Stimulated activated naive CD8-positive, alpha-beta T cell treated with anti-CD3 and anti-CD28 coated beads, Interleukin-15, amount 100 ng/mL, for 72 hours (primary cell): ENCODE data around the gene FDPS.
"Not testable (repeated sequence)": the region's sequence is repeated elsewhere in the genome, so short reads cannot be mapped to it uniquely, and the experiment has no call there.

ENCODE experiments used
- ATAC-seq: fragments of 150-1000 bp; cut with Tn5 transposase; 2 replicates; pipeline ENCODE4 v1.10.0; 2021; ENCODE audit warnings: mild to moderate bottlenecking, moderate library complexity
- DNase-seq, 2 donors: peaks; one replicate each; pipeline ENCODE4 v3.0.0; 2021 to 2022
- H3K27ac Mint-ChIP-seq, 2 donors: one replicate each; pipeline ENCODE4 v1.8.0; 2022; ENCODE audit warnings: mild to moderate bottlenecking in 2 of 2, mixed read lengths in 2 of 2, moderate library complexity in 2 of 2
- H3K27me3 Mint-ChIP-seq: one replicate; pipeline ENCODE4 v1.8.0; 2022; ENCODE audit warnings: mixed read lengths
- H3K4me1 Mint-ChIP-seq: one replicate; pipeline ENCODE4 v1.8.0; 2022; ENCODE audit warnings: mild to moderate bottlenecking, mixed read lengths
- H3K4me3 Mint-ChIP-seq, 2 donors: one replicate each; pipeline ENCODE4 v1.8.0; 2022; ENCODE audit warnings: mild to moderate bottlenecking in 2 of 2, mixed read lengths in 2 of 2, moderate library complexity in 1 of 2
- H3K9me3 Mint-ChIP-seq, 2 donors: one replicate each; pipeline ENCODE4 v1.8.0; 2022; ENCODE audit warnings: mixed read lengths in 2 of 2

The FDPS gene

GRCh38 chr1:155321639-155322503 is 13.2 kb downstream of the FDPS start:
- Mint-ChIP-seq H3K27ac (peak overlapping the region in 1 of 2 donors; percentile 23), H3K4me1 (peaks cover 63% of the 10 kb centered on the region), H3K27me3 (no peaks in the 10 kb centered on the region), H3K9me3 (no peaks in the 10 kb centered on the region), H3K4me3 (peak overlapping the region; percentile 73 to 90)
- DNase-seq, result peak; percentile 23
- ATAC-seq, result no peak

DNA sequence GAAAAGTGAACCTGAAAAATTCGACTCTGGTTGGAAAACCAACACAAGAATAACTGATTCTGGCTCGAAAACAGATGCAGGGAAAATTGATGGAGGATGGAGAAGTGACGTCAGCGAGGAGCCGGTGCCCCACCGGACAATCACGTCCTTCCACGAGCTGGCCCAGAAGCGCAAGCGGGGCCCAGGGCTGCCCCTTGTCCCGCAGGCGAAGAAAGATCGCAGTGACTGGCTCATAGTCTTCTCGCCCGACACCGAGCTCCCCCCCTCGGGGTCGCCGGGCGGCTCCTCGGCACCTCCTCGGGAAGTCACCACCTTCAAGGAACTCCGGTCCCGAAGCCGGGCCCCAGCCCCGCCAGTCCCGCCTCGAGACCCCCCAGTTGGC is 13.9 kb downstream of the FDPS start:
- Mint-ChIP-seq H3K4me1 (peaks cover 63% of the 10 kb centered on the region), H3K9me3 (no peaks in the 10 kb centered on the region), H3K27ac (no peak overlapping the region), H3K4me3 (peak overlapping the region; percentile 73 to 90), H3K27me3 (no peaks in the 10 kb centered on the region)
- DNase-seq (peak in 1 of 2 donors; percentile 42), ATAC-seq (no peak)

DNA sequence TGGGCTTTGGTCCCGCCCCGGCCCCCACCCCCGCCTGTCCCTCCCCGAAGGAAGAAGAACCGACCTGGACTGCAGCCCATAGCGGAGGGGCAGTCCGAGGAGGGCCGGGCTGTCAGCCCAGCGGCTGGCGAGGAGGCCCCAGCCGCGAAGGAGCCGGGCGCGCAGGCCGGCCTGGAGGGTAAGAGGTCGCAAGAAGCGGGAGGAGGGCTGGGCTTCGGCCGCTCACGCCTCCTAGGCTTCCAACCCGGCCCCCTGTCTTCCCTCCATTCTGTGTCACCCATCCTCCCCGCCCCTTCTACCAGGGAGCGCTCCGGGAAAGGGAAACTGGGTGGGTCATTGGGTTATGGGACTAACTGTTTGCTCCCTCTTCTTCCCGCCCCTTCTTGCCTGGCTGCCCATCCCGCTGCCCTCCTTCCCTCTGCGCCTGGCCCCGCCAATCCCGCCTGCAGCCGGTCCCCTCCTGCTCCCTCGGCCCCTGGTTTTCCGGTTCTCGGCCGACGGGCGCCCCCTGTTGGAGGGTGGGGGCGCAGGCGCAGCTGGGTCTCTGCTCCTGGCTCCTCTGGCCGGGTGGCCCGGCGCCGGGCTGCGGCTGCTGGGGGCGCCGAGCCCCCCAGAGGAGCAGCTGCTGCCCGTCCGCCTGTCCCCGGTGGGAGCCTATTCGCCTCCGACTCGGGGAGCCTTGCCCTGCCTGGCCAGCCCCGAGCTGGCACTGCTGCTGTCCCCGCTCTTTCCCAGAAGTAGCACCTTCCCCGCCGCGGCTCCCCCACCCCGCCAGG is 14.5 kb downstream of the FDPS start:
- H3K4me3 Mint-ChIP-seq, result peak overlapping the region; percentile 90
- peaks cover 67% of the 10 kb centered on the region for H3K4me1 Mint-ChIP-seq
- H3K27ac Mint-ChIP-seq, result peak overlapping the region in 1 of 2 donors; percentile 23
- H3K9me3 Mint-ChIP-seq, result no peaks in the 10 kb centered on the region
- ATAC-seq (peak; percentile 69), DNase-seq (peak; percentile 88 to 91)
- no peaks in the 10 kb centered on the region for H3K27me3 Mint-ChIP-seq

- Mint-ChIP-seq H3K9me3 (no peaks in the 10 kb centered on the region), H3K4me3 (peak overlapping the region; percentile 90), H3K27me3 (no peaks in the 10 kb centered on the region), H3K27ac (peak overlapping the region; percentile 89 to 91), H3K4me1 (peaks cover 69% of the 10 kb centered on the region)
- ATAC-seq (peak; percentile 70), DNase-seq (peak; percentile 78 to 81)
Observed at GRCh38 chr1:155323729-155324036, 15.0 kb downstream of the FDPS start.

DNA sequence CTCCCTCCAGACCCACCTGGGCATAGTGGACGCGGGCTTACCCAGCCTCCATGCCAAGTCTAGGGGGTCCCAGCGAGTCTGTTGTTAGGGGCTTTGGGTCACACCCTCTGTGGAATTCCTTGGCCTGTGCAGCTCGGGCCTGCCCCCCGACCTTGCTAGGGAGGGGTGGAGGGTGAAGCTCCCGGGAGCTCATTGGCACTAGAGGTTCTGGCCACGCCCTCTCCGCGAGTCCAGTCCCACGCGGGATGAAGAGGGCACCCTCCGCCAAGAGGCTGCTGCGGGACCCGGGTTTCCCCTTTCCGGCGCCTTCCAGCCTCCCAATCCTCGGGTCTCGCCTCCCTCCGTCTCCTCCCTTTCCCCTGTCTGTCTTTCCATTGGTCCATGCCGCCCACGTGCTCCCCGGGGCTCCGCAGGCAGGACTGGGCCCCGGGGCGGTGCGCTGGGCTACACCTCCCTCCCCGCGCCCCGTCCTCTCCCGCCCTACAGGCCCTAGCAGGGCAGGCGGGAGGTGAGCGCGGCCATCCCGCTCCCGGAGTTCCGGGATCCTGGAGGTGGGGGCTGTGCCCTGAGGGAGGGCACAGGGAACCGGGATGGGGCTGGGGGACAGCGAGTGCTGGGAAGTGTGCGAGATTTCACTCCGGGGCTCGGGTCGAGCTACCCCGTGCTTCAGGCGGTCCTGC is 15.5 kb downstream of the FDPS start:
- Mint-ChIP-seq H3K9me3 (no peaks in the 10 kb centered on the region), H3K4me1 (peaks cover 64% of the 10 kb centered on the region), H3K27me3 (no peaks in the 10 kb centered on the region), H3K4me3 (peak overlapping the region; percentile 90), H3K27ac (peak overlapping the region; percentile 89 to 91)
- ATAC-seq (peak; percentile 84), DNase-seq (peak; percentile 89 to 92)

GRCh38 chr1:155324717-155325602 is 16.3 kb downstream of the FDPS start:
- Mint-ChIP-seq H3K9me3 (no peaks in the 10 kb centered on the region), H3K27ac (peak overlapping the region in 1 of 2 donors; percentile 92), H3K4me1 (peaks cover 56% of the 10 kb centered on the region), H3K4me3 (peak overlapping the region; percentile 90), H3K27me3 (no peaks in the 10 kb centered on the region)
- ATAC-seq (no peak), DNase-seq (peak in 1 of 2 donors; percentile 19)

DNA sequence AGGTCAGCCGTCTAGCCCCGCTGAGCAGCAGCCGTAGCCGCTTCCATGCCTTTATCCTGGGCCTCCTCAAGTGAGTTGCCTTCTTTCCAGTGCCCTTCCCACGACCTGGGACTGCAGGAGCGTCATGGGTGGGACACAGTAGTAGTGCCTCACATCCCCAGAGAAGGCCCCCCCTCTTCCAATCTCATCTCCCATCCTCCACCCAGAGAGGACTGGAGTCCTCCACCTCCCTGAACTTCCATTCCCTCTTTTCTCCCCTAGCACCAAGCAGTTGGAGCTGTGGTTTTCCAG is 16.9 kb downstream of the FDPS start:
- H3K4me3 Mint-ChIP-seq, result peak overlapping the region; percentile 37 to 90
- ATAC-seq (no peak), DNase-seq (no peak)
- H3K27ac Mint-ChIP-seq, result no peak overlapping the region
- H3K27me3 Mint-ChIP-seq, result no peaks in the 10 kb centered on the region
- peaks cover 51% of the 10 kb centered on the region for H3K4me1 Mint-ChIP-seq
- H3K9me3 Mint-ChIP-seq, result no peaks in the 10 kb centered on the region

DNA sequence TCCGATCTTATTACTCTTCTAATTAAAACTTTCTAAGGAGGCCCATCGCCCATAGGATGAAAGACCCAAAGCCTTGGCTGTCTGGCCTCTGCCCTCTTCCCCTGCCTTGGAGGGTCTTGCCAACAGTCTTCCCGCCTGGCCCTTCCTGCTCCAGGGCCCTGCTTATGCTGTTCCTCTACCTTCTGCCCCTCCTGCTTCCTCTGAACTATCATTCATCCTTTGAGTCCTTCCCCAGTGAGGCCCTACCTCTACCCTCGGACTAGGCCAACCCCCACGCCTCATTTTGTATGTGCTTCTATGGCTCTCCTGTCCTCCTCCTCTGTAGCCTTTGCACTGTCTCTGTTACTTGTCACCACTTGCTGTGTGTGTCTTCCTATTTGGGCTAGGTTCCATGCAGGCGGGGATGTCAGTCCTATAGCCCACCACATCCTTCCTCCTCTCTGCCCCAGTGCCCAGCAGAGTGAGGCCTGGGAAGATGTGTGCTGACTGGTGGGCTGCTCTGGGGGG is 17.4 kb downstream of the FDPS start:
- no peak for DNase-seq
- Mint-ChIP-seq H3K27me3 (no peaks in the 10 kb centered on the region), H3K4me3 (peak overlapping the region; percentile 37 to 45), H3K4me1 (peaks cover 45% of the 10 kb centered on the region), H3K9me3 (no peaks in the 10 kb centered on the region), H3K27ac (no peak overlapping the region)
- ATAC-seq, result no peak

DNA sequence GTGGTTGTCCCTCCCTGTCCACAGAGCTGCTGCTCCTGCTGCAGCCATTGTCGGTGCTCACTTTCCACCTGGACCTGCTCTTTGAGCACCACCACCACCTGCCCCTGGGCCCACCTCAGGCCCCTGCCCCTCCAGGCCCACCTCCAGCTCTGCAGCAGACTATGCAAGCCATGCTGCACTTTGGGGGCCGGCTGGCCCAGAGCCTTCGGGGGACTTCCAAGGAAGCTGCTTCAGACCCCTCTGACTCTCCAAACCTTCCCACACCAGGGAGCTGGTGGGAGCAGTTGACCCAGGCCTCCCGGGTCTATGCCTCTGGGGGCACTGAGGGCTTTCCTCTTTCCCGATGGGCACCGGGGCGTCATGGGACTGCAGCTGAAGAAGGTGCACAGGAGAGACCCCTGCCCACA is 18.0 kb downstream of the FDPS start:
- no peaks in the 10 kb centered on the region for H3K9me3 Mint-ChIP-seq
- no peaks in the 10 kb centered on the region for H3K27me3 Mint-ChIP-seq
- no peak for DNase-seq
- ATAC-seq, result no peak
- no peak overlapping the region for H3K4me3 Mint-ChIP-seq
- peak overlapping the region in 1 of 2 donors; percentile 68 for H3K27ac Mint-ChIP-seq
- peaks cover 40% of the 10 kb centered on the region for H3K4me1 Mint-ChIP-seq

DNA sequence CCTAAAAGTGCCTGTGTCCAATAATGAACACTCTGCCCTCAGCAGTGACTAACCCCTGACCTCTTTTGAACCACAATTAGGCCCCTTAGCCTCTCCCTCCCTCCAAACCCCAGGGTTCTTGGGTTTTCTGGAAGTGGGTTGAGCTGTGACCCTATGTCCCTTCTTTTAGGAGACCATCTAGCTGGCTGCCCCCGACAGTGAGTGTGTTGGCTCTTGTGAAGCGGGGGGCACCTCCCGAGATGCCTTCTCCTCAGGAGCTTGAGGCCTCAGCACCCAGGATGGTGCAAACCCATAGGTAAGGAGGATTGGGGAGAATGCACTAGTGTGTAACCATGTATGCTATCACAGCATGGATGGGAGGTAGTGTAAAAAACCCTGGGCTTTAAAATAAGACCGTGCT is 19.3 kb downstream of the FDPS start:
- Mint-ChIP-seq H3K27ac (peak overlapping the region in 1 of 2 donors; percentile 48), H3K4me1 (peaks cover 29% of the 10 kb centered on the region), H3K9me3 (no peaks in the 10 kb centered on the region), H3K27me3 (no peaks in the 10 kb centered on the region), H3K4me3 (no peak overlapping the region)
- DNase-seq (no peak), ATAC-seq (no peak)

DNA sequence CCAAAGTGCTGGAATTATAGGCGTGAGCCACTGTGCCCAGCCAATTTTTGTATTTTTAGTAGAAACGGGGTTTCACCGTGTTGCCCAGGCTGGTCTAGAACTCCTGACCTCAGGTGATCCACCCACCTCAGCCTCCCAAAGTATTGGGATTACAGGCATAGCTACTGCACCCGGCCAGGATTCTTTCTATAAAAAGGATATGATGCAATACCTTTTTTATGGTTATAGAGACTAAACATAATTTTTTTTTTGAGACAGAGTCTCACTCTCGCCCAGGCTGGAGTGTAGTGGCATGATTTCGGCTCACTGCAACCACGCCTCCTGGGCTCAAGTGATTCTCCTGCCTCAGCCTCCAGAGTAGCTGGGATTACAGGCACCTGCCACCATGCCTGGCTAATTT is 20.2 kb downstream of the FDPS start:
- not testable (repeated sequence) for ATAC-seq

DNA sequence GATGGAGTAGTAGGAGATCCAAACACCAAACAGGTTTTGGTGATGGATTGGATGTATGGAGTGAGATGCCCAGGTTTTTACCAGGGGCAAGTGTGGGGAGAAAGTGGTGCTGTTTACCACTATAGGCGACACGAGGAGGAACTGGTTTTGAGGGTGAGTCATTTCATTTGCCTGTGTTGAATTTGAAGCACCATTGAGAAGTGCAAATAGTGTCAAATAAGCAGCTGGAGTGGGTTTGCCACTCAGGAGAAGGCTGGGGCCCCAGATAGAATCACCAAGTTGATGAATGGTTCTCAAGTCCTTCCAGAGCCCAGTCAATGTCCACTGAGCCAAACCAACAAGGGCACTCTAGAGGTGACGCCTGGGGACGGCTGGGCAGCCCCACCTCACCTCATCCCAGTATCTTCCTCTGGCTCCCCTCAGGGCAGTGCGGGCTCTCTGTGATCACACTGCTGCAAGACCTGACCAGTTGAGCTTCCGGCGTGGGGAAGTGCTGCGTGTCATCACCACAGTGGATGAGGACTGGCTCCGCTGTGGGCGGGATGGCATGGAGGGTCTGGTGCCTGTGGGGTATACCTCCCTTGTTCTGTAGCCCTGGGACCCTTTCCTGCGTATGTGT is 21.4 kb downstream of the FDPS start:
- ATAC-seq, result no peak
- no peak overlapping the region for H3K27ac Mint-ChIP-seq
- H3K4me1 Mint-ChIP-seq, result peaks cover 24% of the 10 kb centered on the region
- H3K27me3 Mint-ChIP-seq, result no peaks in the 10 kb centered on the region
- no peak overlapping the region for H3K4me3 Mint-ChIP-seq
- no peak for DNase-seq
- H3K9me3 Mint-ChIP-seq, result no peaks in the 10 kb centered on the region

More for the DNA sequence above, 20.2 kb downstream of the FDPS start:
- H3K9me3 Mint-ChIP-seq, H3K4me3 Mint-ChIP-seq, H3K27me3 Mint-ChIP-seq, DNase-seq: not testable (repeated sequence)
- Mint-ChIP-seq H3K27ac (peak overlapping the region; percentile 46 to 82), H3K4me1 (peaks cover 29% of the 10 kb centered on the region)

DNA sequence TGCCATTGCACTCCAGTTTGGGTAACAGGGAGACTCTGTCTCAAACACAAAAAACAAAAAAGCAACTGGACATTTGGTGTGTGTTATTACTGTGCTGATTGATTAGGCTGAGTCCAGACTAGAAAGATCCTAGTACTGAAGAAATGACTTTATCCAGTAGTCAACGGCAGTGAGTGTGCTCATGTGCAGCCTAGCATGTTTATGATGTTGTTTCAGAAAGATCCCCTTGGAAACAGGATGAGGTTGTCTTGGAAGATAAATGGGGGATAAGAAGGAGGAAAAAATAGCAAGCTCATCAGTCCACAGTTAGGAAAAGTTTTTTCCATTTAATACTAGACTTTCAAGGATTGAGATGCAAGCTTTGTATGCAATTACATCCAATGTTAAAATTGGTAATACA is 26.3 kb downstream of the FDPS start:
- H3K27me3 Mint-ChIP-seq, result no peaks in the 10 kb centered on the region
- ATAC-seq, result no peak
- no peak overlapping the region for H3K27ac Mint-ChIP-seq
- DNase-seq, result no peak
- no peaks in the 10 kb centered on the region for H3K4me1 Mint-ChIP-seq
- no peaks in the 10 kb centered on the region for H3K9me3 Mint-ChIP-seq
- no peak overlapping the region for H3K4me3 Mint-ChIP-seq

- no peaks in the 10 kb centered on the region for H3K27me3 Mint-ChIP-seq
- no peak for DNase-seq
- no peak overlapping the region for H3K27ac Mint-ChIP-seq
- no peak overlapping the region for H3K4me3 Mint-ChIP-seq
- no peak for ATAC-seq
- no peaks in the 10 kb centered on the region for H3K4me1 Mint-ChIP-seq
- no peaks in the 10 kb centered on the region for H3K9me3 Mint-ChIP-seq
Observed at GRCh38 chr1:155339515-155340097, 30.9 kb downstream of the FDPS start.
